ENCODE data around the gene IFIH1.

DNA sequence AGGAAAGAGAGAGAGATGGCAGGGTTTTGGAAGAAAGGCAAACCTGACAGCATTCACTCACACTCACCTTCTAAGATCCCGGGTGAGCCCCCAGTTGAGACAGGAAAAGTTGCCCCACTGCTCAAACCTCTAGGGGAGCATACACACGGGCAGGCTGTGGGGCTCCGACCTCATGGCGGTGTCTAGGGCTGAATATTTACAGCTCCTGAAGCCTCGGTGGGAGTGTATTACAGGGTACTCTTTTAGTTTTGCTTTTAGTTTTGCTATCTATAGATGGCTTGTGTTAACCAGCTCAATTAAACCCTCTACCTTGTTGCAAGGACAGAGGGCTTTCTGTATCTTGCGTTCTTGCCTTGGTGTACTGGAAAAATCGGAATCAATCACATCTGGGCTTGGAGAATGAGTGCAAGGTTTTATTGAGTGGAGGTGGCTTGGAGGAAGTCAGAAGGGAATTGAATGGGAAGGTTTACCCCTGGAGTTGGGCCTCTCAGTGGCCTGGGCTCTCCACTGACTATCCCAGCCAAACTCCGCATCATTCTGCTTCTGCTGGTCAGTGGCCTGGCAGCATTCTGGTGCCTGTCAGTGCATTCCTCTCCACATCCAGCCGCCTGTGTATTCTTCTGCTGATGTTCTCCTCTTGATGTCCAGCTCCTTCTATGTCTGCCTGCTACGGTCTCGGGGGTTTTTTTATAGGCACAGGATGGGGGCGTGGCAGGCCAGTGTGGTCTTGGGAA is 10.1 kb upstream of the IFIH1 start:
- no peak for TF ChIP-seq CTCF (IDR thresholded peaks at IDR 0.05; ENCODE audit: low read length)
- TF ChIP-seq EZH2phosphoT487 (IDR thresholded peaks at IDR 0.05; ENCODE audit: low read length): no peak
- TF ChIP-seq EZH2 (optimal IDR thresholded peaks at IDR 0.05; ENCODE audit: low read depth, low read length): no peak
